ENCODE measurements around the gene TTC21A.
"Not testable (repeated sequence)": the region's sequence is repeated elsewhere in the genome, so short reads cannot be mapped to it uniquely, and the experiment has no call there.

The TTC21A gene

DNA sequence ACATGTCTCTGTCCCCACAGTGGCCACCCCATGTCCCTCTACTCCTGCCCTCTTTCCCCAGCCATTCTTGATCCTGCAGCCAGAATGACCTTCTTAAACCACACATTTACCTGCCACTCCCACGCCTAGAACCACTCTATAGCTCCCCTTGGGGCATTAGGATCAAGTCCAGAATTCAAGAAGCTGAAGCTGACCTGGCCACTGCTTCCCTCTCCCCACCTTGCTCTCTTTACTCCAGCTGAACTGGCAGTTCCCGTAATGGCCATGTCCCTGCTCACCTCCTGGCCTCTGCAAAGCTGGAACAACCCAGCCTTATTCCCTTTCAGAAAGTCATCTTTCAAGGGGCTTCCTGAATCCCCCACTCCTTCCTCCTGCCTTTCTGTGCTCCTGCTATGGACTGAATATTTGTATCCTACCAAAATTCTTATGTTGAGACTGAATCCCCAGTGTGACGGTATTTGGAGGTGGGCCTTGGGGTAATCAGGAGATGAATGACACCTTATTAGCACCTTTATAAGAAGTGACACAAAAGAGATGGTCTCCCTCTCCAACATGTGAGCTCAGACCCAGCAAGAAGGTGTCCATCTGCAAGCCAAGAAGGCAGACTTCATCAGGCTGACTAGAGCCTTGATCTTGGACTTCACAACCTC lies 42.1 kb downstream of the TTC21A start:
- in situ Hi-C loops (cut with MboI; ENCODE audit: low sequenced_read_pairs): no loop called here

DNA sequence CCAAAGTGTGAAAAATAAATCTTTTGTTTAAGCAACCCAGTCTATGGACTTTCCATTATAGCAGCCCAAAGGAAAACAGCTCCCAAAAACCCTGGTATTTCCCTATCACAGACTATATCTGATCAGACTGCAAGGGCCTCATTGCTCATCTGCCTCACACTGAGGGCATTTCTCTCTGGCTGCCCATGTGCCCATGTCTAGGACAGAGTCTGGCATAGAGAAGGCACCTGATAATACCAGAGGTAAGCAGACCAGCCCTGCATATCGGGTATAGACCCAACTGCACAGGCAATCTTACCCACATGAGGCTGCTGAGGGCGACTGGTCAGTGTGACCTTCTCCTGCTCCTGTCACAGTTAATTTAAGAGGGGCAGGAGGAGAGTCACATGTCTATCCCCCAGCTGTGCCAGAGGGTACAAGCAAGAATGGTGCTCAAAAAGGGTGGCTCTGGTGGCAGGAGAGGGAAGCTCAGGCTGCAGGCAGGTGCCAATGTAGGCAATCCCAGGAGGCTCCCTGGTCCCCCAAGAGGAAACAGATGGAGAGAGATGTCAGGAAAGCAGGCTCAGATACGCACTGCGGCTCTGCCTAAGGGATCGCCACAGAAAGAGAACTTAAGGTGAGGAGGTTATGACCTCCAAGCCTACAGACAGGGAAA lies 42.8 kb downstream of the TTC21A start:
- in situ Hi-C loops (cut with MboI; ENCODE audit: low sequenced_read_pairs): no loop called here

DNA sequence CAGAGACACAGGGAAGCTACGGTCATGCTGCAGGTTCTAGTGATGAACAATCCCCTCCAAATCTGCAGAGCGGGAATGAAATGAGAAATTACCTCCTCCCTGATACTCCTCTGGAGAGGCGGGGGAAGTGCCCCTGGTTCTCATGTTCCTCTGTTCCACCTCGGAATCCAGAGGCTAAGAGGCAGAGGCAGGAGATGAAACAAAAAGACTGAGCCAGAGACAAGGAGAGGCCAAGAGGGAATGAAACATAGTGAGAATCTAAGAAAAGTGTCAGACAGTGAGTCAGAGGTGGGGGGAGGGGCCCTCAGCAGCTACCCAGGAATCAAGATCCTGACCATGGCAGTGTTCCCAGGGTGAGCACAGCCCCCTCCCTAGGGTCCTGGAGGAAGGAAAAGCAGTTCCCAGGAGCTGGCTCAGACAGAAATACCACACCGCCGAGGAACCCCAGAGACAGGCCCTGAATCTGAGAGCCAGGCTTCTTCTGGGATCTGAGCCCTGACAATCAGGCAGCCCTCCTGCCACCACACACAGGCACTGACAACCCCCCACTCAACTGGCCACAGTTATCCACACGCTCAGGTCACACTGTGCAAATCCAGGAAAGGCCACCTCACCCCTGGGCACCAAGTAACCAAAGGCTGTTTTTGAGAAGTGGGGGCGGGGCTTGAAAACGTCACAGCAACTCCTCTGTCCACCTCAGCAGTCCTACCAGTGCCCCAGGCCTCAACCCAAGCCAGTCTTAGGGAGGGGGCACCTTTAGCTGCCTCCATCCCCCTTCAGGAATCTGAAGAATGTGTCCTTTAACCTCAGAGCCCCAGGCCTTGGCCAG lies 43.5 kb downstream of the TTC21A start:
- in situ Hi-C loops (cut with MboI; ENCODE audit: low sequenced_read_pairs): no loop called here

DNA sequence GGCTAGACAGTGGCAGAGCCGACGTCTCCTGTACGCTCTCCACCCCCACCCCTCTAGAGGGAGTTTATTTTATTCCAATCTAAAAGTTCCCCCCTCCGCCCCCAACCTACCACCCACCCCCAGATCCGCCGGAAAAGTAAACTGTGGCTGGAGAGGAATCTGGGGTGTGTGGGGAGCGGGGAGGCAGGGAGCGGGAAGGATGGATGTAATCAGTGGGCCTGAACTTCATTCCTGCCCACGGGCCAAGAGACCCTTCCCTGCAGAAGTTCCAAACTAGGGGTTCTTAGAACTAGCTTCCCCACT lies 46.4 kb downstream of the TTC21A start:
- in situ Hi-C loops (cut with MboI; ENCODE audit: low sequenced_read_pairs): no loop called here

DNA sequence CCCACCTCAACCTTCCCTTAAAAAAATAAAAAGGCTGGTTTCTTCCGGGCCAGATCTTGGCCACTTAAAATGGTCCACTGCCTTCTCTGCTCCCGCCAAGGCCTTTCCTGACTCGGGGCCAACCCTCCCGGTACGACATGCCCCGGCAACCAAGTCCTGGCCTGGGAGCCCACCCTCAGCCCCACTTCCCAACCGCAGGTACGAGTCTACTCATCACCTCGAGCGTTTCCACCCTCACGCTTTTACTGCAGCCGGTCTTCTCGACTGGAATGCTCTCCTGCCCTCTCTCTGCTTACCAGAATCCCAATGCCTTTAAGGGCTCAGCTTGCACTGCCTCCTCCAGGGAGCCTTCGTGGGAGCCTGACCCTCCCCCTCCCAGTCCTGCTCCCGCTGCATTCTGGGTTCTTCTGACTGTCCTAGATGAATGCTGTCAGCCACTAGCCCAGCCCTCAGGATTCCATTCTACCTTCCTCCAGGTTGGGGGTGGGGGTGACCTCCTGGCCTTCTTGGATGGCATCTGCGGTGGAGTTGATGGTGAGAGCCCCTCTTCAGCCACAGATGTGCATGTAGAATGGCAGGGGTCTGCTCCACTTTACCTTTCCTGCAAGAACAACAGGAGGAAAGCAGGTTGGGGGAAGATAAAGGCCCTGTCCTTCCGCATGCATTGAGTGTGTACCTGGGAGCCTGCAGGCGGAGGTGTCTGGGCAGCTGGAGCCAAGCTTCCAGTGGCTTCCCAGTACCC lies 47.0 kb downstream of the TTC21A start:
- in situ Hi-C loops (cut with MboI; ENCODE audit: low sequenced_read_pairs): no loop called here

DNA sequence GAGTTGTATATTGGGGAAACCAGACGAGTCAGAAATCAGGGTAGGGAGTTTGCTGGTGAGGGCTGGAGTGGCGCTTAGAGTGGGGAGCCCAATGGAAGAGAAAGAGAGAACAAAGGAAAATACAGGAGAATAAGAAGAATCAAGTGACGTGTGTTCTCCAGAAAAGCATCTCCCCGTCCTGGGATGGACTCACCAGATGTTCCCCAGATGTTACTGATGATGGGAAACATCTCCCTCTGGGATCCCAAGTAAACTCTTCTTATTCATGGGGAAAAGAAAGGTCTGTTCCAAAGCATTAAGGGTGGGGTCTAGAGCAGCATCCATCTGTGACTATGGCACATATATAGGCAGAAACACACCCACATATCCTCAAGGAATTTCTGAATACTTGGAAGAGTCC lies 48.9 kb downstream of the TTC21A start:
- in situ Hi-C loops (cut with MboI; ENCODE audit: low sequenced_read_pairs): no loop called here

DNA sequence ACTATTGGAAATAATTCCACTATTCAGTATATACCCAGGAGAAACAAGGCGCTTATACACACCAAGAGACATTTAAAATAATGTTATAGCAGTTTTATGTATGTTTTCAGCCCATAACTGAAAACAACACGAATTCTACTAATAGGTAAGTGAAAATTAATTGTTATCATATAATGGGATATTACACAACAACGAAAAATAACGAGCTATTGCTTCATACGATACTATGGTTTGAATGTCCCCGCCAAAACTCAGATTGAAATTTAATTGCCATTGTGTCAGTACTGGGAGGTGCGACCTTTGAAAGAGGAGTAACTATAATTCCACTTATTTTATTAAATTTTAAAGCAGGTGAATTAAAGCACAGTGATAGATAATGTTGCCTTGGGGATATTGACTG lies 49.9 kb downstream of the TTC21A start:
- in situ Hi-C loops (cut with MboI; ENCODE audit: low sequenced_read_pairs): no loop called here

DNA sequence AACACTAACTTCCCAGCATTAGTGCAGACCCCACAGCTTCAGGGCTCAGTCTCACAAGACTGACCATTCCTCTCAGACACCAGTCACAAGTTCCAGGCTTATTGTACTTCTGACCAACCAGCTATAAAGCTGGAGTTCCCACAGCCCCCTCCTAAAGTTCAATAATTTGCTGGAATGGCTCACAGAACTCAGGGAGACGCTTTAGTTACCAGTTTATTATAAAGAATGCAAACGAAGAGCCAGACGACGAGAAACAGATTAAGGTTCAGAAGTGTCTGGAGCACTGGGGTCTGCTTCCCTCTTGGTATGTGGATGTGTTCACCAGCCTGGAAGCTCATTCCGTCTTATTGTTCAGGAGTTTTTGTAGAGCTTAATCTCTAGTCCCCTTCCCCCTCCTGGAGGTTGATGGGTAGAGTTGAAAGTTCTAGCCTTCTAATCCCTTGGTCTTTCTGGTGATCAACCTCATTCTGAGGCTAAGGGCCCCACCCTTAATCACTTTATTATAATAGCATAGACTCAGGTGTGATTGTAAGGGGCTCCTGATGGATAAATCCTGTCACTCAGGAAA lies 50.8 kb downstream of the TTC21A start:
- in situ Hi-C loops (cut with MboI; ENCODE audit: low sequenced_read_pairs): no loop called here

DNA sequence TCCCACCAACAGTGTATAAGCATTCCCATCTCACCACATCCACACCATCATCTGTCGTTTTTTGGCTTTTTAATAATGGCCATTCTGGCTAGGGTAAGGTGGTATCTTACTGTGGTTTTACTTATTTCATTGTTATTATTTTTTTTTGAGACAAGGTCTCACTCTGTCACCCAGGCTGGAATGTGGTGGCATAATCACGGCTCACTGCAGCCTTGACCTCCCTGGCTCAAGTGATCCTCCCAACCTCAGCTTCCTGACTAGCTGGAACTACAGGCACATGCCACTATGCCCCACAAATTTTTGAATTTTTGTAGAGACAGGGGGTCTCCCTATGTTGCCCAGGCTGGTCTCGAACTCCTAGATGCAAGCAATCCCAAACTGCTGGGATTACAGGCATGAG lies 56.9 kb downstream of the TTC21A start:
- in situ Hi-C loops (cut with MboI; ENCODE audit: low sequenced_read_pairs): no loop called here

DNA sequence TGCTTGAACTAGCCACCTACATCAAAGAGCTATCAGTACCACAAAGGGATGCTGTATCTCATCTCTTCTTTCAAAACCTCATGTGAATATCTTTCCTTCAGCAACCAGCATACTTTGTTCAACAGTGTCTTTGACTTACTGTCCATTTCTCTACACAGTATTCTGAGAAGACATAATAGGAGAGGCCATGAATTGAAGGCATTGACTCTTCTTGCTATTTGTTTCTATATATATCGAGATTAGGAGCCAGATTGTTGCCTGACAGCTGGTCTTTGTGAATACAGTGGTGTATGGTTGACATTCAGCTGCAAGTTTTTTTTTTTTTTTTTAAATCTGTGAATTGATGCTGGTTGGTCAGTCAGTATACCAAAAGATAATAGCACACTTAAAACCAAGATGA lies 58.0 kb downstream of the TTC21A start:
- in situ Hi-C loops (cut with MboI; ENCODE audit: low sequenced_read_pairs): no loop called here

DNA sequence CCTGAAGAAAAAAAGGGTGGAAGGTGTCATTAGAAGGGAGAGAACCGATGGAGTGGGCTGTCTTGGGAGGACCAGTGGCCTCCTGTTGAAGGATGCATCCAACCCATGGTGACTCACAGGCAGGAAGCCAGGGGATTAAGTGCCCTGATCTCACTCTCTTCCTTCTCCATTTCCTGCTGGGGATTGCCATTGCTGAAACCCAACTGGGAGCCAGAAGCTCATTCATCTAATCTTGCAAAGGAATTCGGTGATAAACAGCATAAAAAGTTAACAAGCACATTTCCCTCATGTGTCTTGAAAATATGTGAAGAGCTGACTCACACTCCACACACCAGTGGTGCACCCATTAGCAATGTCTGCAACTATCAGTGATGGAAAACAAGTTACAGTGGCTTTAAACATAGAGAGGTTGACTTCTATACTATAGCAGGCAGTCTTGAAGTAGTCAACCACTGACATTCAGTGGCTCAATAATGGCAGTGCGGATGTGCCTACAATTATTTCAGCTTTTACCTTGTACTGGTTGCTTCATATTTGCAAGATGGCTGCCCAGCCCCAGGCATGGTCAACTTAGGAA lies 58.7 kb downstream of the TTC21A start:
- in situ Hi-C loops (cut with MboI; ENCODE audit: low sequenced_read_pairs): no loop called here

DNA sequence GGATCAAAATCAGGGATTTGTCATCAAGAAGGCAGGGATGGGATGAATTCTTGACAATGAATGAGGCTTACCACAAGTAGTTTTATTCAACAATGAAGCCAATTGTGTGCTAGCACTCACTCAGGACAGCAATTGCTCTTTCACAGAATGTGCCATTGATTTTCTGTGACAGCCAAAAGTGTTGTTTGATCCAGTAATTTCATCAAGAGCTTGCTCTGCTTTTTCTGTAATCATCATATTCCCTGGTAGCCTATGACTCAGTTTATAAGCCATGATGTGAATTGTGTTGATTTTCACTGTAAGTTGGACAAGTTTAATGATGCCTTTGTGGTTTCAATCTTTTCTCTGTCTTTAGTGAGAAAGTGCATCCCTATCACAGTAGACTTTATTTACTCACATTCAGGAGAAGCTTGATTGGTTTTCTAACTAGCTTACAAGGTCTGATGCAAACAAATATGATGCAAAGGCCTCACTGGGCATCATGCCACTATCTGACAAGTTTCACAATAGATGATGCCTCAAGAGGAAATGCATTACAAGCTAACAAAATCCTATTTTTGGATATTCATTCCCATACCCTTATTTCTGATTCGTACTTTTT lies 59.6 kb downstream of the TTC21A start:
- in situ Hi-C loops (cut with MboI; ENCODE audit: low sequenced_read_pairs): no loop called here

DNA sequence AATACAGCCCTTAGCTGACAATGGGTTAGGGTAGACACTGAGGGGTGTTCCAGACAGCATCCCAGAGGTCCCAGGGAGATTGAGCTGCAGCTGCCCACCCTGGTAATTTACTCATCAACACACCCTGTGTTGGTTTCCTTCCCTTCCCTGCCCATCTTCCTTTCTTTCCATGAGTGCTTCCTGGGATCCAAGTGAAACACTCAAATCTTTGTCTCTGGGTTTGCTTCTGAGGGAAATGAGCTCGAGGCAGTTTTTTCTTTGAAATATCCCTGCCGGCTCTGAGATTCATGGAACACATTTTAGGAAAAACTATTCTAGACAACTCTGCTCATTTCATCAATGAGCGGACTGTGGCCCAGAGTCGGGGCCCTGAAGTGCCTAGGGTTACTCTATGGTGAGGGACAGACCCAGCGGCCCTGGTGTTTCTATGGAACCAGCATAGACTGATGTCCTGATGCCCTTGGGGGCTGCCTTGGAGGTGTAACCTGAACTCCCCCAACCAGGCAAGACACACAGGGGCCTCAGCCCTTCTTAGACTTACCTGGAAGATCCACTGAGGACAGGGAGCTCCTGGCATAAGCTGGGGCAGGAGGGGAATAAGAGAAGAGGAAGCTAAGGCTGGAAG lies 60.8 kb downstream of the TTC21A start:
- in situ Hi-C loops (cut with MboI; ENCODE audit: low sequenced_read_pairs): no loop called here

DNA sequence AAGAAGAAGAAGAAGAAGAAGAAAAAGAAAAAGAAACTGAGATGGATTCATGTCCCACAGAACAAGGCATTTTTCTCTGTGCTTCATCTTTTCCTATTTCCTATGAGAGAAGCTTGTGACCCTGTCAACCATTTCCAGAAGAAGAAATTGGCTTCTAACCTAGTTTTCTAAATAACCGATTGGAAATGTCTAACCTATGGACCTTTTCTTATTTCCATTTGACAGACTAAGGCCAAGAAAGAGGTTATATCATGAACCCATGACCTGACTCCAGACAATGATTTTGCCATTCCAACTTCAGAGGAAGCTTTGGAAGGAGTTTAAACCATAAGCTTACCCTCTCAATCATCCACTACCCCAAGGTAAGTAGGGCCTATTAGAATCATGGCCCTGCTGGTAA lies 62.2 kb downstream of the TTC21A start:
- in situ Hi-C loops (cut with MboI; ENCODE audit: low sequenced_read_pairs): no loop called here

DNA sequence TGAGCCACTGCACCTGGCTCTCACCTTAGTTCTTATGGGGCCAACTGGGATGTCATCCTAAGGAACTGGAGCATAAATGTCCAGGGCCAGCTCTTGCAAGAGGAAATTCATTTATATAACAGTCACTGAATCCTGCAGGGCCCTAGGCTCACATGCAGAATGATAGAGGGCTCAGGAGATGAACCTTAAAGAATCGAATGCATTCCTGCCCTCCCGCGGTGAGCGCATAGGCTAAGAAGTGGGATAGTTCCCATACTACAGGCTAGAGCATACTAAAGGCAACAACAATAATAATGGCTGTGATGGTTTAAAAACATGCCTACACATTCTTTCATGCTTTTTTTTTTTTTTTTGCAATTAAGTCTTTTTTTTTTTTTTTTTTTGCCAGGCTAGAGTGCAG lies 63.0 kb downstream of the TTC21A start:
- in situ Hi-C loops (cut with MboI; ENCODE audit: low sequenced_read_pairs): no loop called here

DNA sequence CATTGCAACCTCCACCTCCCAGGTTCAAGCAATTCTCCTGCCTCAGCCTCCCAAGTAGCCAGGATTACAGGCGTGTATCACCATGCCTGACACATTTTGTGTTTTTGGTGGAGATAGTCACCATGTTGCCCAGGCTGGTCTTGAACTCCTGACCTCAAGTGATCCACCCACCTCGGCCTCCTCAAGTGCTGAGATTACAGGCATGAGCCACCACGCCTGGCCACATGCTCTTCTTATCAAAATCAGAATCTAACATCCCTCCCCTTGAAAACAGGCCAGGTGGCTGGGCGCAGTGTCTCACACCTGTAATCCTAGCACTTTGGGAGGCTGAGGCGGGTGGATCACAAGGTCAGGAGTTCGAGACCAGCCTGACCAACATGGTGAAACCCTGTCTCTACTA lies 63.4 kb downstream of the TTC21A start:
- in situ Hi-C loops (cut with MboI; ENCODE audit: low sequenced_read_pairs): not testable (repeated sequence)

DNA sequence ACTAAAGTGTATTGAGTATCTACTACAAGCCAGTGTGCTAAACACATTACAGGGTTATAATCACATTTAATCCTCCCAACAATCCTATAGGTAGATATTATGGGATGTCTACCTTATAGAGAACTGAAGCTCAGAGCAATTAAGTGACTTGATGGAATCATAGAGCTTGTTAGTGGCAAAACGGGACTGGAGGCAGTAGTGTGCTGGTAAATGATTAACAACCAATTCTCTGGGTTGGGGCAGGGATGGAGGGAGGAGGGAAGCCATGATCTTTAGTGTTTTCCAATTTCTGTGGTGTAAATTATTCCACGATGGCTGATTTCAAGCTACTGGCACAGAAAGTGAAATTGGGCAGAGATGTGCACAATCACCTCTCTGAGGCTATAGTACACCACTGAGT lies 64.4 kb downstream of the TTC21A start:
- in situ Hi-C loops (cut with MboI; ENCODE audit: low sequenced_read_pairs): no loop called here

DNA sequence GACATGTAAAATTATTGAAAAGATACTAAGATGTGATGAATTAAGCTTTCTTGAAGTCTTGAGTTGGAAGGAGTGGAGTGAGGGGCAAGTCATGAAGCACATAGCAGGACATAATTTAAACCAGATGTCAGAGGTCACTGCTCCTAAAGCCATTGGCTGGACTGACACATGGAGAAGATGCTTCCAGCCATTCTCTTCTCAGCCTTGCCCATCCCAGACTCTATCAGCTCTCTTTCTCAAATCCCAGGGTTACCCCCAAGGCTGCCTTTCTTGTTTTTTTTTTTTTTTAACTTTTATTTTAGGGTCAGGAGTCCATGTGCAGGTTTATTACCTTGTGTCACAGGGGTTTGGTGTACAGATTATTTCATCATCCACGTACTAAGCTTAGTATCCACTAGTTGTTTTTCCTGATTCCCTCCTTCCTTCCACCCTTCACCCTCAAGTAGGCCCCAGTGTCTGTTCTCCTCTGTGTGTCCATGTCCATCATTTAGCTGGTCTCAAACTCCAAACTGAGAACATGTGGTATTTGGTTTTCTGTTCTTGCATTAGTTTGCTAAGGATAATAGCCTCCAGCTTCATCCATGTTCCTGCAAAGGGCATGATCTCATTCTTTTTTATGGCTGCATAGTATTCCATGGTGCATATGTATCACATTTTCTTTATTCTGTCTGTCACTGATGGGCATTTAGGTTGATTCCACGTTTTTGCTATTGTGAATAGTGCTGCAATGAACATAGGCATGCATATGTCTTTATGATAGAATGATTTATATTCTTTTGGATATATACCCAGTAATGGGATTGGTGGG lies 66.0 kb downstream of the TTC21A start:
- in situ Hi-C loops (cut with MboI; ENCODE audit: low sequenced_read_pairs): no loop called here

DNA sequence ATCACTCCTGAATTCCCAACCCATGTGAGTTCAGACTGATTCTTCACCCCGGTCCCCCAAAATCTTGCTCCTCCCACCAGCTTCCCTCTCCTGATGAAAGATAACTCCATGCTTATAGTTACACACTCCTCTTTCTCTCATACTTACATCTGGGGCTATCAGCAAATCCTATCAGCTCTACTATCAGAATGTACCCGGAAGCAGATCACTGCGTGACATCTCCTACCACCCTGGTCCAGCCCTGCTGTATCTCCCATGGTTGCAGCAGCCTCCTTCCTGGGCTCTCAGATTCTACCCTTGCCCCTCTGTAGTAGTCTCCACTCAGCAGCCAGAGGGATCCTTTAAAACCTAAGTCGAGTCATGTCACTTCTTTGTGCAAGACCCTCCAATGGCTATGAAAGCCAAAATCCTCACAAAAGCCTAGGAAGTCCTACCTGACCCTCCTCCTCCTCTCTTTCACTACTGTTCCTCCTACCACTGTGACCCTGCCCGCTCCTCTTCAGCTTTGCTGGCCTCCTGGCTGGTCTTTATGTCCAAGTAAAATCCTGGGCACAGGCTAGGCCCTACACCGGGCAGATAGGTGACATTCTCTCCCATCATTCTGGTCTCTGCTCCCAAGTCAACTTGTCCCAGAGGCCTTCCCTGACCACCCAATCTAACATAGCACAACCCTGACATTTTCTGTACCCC lies 68.7 kb downstream of the TTC21A start:
- in situ Hi-C loops (cut with MboI; ENCODE audit: low sequenced_read_pairs): loop anchor here (25.0 kb wide), 1 partner anchor 211 kb away; the partner anchor contains the start of gene SLC25A38
